Hepatocyte (in vitro differentiated cells): ENCODE results near the gene CRMP1.

Experiments
- EZH2 ChIP-seq: fragments of 200-600 bp; sonication (generic); IDR thresholded peaks from 2 replicates; pipeline ENCODE4 v1.6.1; 2016; ENCODE audit warnings: antibody characterized with exemption, mild to moderate bottlenecking, borderline replicate concordance
- EZH2phosphoT487 ChIP-seq: fragments of 200-600 bp; sonication (generic); IDR thresholded peaks from one replicate; pipeline ENCODE4 v1.6.1; 2018; ENCODE audit warnings: antibody characterized with exemption, mild to moderate bottlenecking, low read depth, moderate library complexity; ENCODE audit not compliant: unreplicated experiment, severe bottlenecking
- TF ChIP-seq, protein P1 (sequence below): fragments of 200-600 bp; sonication (generic); IDR thresholded peaks from 2 replicates; pipeline ENCODE4 v1.5.1; 2016; ENCODE audit warnings: antibody characterized with exemption, mild to moderate bottlenecking; ENCODE audit not compliant: poor library complexity

GRCh38 chr4:5940470-5941203, 47.8 kb upstream of the CRMP1 start:
- TF ChIP-seq, protein P1, sequence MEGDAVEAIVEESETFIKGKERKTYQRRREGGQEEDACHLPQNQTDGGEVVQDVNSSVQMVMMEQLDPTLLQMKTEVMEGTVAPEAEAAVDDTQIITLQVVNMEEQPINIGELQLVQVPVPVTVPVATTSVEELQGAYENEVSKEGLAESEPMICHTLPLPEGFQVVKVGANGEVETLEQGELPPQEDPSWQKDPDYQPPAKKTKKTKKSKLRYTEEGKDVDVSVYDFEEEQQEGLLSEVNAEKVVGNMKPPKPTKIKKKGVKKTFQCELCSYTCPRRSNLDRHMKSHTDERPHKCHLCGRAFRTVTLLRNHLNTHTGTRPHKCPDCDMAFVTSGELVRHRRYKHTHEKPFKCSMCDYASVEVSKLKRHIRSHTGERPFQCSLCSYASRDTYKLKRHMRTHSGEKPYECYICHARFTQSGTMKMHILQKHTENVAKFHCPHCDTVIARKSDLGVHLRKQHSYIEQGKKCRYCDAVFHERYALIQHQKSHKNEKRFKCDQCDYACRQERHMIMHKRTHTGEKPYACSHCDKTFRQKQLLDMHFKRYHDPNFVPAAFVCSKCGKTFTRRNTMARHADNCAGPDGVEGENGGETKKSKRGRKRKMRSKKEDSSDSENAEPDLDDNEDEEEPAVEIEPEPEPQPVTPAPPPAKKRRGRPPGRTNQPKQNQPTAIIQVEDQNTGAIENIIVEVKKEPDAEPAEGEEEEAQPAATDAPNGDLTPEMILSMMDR: no peak
- TF ChIP-seq EZH2: no peak
- TF ChIP-seq EZH2phosphoT487: no peak
